Measurements from ENCODE around the gene SLC16A8. TPM values are rescaled to one million over a fixed set of nuclear protein-coding genes. Genes with fewer than 3 reads are reported as not detected.

The SLC16A8 gene
- total and polyA plus RNA-seq, 9 of the 15 experiments (the other 6 are each of a cell fraction or from before 2014, with no cell fraction given) = not detected

DNA sequence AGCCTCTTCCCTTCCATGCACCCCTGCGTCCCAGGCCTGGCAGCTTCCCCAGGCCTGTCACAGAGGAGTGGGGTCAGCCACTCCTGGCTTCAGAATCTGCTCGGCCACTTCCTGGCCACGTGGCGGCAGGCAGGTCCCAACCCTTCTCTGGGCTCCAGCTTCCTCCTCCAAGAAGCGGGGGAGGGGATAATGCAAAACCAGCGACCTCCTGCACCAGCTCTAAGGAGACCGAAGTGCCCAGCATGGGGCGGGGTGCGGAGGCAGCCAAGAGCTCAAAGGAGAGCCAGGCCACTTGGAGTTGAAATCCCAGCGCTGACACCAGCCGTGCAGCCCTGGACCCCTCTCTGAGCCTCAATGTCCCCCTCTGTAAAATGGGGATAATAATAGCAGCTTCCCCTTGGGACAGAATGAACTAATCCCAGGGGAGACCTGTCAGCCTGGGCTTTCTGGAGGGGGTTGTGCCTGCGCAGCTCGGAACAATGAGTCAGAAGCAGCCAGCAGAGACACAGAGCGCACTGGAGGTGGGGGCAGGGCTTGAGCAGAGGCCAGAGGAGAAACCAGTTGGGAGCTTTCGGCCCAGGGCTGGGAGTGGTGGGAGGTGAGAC is 49.6 kb downstream of the SLC16A8 start (continued):
- TF ChIP-seq ESRRA (IDR thresholded peaks at IDR 0.05; ENCODE audit: borderline replicate concordance, low read depth) = 0 out of 2 replicates have a peak, but pooled peaks have one; percentile 34
- TF ChIP-seq, protein P1, sequence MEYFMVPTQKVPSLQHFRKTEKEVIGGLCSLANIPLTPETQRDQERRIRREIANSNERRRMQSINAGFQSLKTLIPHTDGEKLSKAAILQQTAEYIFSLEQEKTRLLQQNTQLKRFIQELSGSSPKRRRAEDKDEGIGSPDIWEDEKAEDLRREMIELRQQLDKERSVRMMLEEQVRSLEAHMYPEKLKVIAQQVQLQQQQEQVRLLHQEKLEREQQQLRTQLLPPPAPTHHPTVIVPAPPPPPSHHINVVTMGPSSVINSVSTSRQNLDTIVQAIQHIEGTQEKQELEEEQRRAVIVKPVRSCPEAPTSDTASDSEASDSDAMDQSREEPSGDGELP (CRISPR knock-in tag; IDR thresholded peaks at IDR 0.05; ENCODE audit: borderline replicate concordance) = peak; percentile 67
- no peak for TF ChIP-seq TAF15 (IDR thresholded peaks at IDR 0.05; ENCODE audit: low read depth, low read length)
- no peak for TF ChIP-seq TAL1 (IDR thresholded peaks at IDR 0.05)
- TF ChIP-seq U2AF1 (optimal IDR thresholded peaks at IDR 0.05; ENCODE audit: low read depth, low read length) = no peak
- TF ChIP-seq CAMTA2 (CRISPR knock-in tag; conservative IDR thresholded peaks at IDR 0.05) = no peak
- TF ChIP-seq ZNF134 (CRISPR knock-in tag; conservative IDR thresholded peaks at IDR 0.05) = no peak
- TF ChIP-seq CXXC5 (CRISPR knock-in tag; IDR thresholded peaks at IDR 0.05) = no peak
- TF ChIP-seq NRF1 (conservative IDR thresholded peaks at IDR 0.05 in 1 of 2, IDR thresholded peaks at IDR 0.05 in 1 of 2) = peak; percentile 88 to 90
- 0 out of 2 replicates have a peak, but pooled peaks have one; percentile 44 for TF ChIP-seq ZKSCAN8 (CRISPR knock-in tag; IDR thresholded peaks at IDR 0.05)
- TF ChIP-seq, protein P2, sequence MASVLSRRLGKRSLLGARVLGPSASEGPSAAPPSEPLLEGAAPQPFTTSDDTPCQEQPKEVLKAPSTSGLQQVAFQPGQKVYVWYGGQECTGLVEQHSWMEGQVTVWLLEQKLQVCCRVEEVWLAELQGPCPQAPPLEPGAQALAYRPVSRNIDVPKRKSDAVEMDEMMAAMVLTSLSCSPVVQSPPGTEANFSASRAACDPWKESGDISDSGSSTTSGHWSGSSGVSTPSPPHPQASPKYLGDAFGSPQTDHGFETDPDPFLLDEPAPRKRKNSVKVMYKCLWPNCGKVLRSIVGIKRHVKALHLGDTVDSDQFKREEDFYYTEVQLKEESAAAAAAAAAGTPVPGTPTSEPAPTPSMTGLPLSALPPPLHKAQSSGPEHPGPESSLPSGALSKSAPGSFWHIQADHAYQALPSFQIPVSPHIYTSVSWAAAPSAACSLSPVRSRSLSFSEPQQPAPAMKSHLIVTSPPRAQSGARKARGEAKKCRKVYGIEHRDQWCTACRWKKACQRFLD (CRISPR knock-in tag; IDR thresholded peaks at IDR 0.05) = no peak; the same call in 1 of the 2 replicates
- TF ChIP-seq ETS2 (tag; IDR thresholded peaks at IDR 0.05; ENCODE audit: borderline replicate concordance, poor library complexity, severe bottlenecking) = no peak
- no peak for TF ChIP-seq SRSF1 (IDR thresholded peaks at IDR 0.05; ENCODE audit: low read depth, low read length)
- TF ChIP-seq ZNF311 (CRISPR knock-in tag; IDR thresholded peaks at IDR 0.05) = no peak
- no peak for TF ChIP-seq ZNF217 (CRISPR knock-in tag; IDR thresholded peaks at IDR 0.05)
- no peak for TF ChIP-seq GABPB2 (CRISPR knock-in tag; conservative IDR thresholded peaks at IDR 0.05)
- TF ChIP-seq, protein P3, sequence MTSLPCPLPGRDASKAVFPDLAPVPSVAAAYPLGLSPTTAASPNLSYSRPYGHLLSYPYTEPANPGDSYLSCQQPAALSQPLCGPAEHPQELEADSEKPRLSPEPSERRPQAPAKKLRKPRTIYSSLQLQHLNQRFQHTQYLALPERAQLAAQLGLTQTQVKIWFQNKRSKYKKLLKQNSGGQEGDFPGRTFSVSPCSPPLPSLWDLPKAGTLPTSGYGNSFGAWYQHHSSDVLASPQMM (CRISPR knock-in tag; IDR thresholded peaks at IDR 0.05) = no peak
- peak; percentile 70 for TF ChIP-seq POLR2A (conservative IDR thresholded peaks at IDR 0.05)
- peak; percentile 55 for TF ChIP-seq MEIS2 (IDR thresholded peaks at IDR 0.05; ENCODE audit: partially characterized antibody)
- no peak for TF ChIP-seq STAT5B (CRISPR knock-in tag; IDR thresholded peaks at IDR 0.05)
- TF ChIP-seq, protein P4, sequence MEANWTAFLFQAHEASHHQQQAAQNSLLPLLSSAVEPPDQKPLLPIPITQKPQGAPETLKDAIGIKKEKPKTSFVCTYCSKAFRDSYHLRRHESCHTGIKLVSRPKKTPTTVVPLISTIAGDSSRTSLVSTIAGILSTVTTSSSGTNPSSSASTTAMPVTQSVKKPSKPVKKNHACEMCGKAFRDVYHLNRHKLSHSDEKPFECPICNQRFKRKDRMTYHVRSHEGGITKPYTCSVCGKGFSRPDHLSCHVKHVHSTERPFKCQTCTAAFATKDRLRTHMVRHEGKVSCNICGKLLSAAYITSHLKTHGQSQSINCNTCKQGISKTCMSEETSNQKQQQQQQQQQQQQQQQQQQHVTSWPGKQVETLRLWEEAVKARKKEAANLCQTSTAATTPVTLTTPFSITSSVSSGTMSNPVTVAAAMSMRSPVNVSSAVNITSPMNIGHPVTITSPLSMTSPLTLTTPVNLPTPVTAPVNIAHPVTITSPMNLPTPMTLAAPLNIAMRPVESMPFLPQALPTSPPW (CRISPR knock-in tag; IDR thresholded peaks at IDR 0.05) = peak; percentile 58
- peak; percentile 72 for TF ChIP-seq DPF2 (IDR thresholded peaks at IDR 0.05)
- TF ChIP-seq ERF (CRISPR knock-in tag; IDR thresholded peaks at IDR 0.05) = no peak
- peak; percentile 78 for TF ChIP-seq LEF1 (IDR thresholded peaks at IDR 0.05)
- no peak for TF ChIP-seq ZKSCAN1 (IDR thresholded peaks at IDR 0.05; ENCODE audit: low read depth, low read length)
- TF ChIP-seq CEBPB (tag; IDR thresholded peaks at IDR 0.05) = no peak
- TF ChIP-seq PCBP1 (IDR thresholded peaks at IDR 0.05; ENCODE audit: low read depth, low read length, poor library complexity, severe bottlenecking) = no peak
- peak in 1 of 2 experiments; percentile 48; a peak in 1 of 4 replicates for TF ChIP-seq HDAC1 (IDR thresholded peaks at IDR 0.05)
